H9 (cell line): ENCODE results near the gene GNAO1. TPM values are rescaled to one million over a fixed set of nuclear protein-coding genes. Genes with fewer than 3 reads are reported as not detected.

ENCODE experiments used
- DNase-seq: peaks from one replicate; pipeline ENCODE4 v3.0.0-alpha.2; 2017
- H2AFZ ChIP-seq: one replicate; pipeline ENCODE4 v1.6.1; 2013; ENCODE audit warnings: mild to moderate bottlenecking, low read length, control low read depth, moderate library complexity
- H2AK5ac ChIP-seq: 2 replicates; pipeline ENCODE4 v1.6.1; 2013; ENCODE audit warnings: low read length, control low read depth, mixed read lengths; ENCODE audit not compliant: insufficient read length
- H2BK120ac ChIP-seq: one replicate; pipeline ENCODE4 v1.6.1; 2013; ENCODE audit warnings: low read depth, mild to moderate bottlenecking, low read length, control low read depth, inconsistent platforms; ENCODE audit not compliant: poor library complexity, severe bottlenecking
- H2BK12ac ChIP-seq: 2 replicates; pipeline ENCODE4 v1.6.1; 2013; ENCODE audit warnings: low read length, control low read depth, mixed read lengths, low read depth; ENCODE audit not compliant: insufficient read length
- H2BK15ac ChIP-seq: 2 replicates; pipeline ENCODE4 v1.6.1; 2013; ENCODE audit warnings: low read depth, low read length, control low read depth
- H2BK20ac ChIP-seq: one replicate; pipeline ENCODE4 v1.6.1; 2013; ENCODE audit warnings: low read depth, mild to moderate bottlenecking, low read length, control low read depth, inconsistent platforms; ENCODE audit not compliant: poor library complexity, severe bottlenecking
- H2BK5ac ChIP-seq: 2 replicates; pipeline ENCODE4 v1.6.1; 2013; ENCODE audit warnings: low read length, control low read depth, mixed read lengths; ENCODE audit not compliant: insufficient read length
- H3K14ac ChIP-seq: 2 replicates; pipeline ENCODE4 v1.6.1; 2013; ENCODE audit warnings: low read length, control low read depth; ENCODE audit not compliant: insufficient read depth
- H3K18ac ChIP-seq: 2 replicates; pipeline ENCODE4 v1.6.1; 2013; ENCODE audit warnings: low read depth, mild to moderate bottlenecking, mixed read lengths, low read length, control low read depth; ENCODE audit not compliant: insufficient read length
- H3K23ac ChIP-seq: 2 replicates; pipeline ENCODE4 v1.6.1; 2013; ENCODE audit warnings: low read length, control low read depth, mixed read lengths, low read depth; ENCODE audit not compliant: insufficient read length
- H3K23me2 ChIP-seq: 2 replicates; pipeline ENCODE4 v1.6.1; 2013; ENCODE audit warnings: low read depth, mild to moderate bottlenecking, mixed read lengths, low read length, control low read depth; ENCODE audit not compliant: insufficient read length, poor library complexity, severe bottlenecking
- H3K27ac ChIP-seq: 2 replicates; pipeline ENCODE4 v1.5.1; 2013; ENCODE audit warnings: low read length, control low read depth, mixed read lengths, low read depth; ENCODE audit not compliant: insufficient read length
- H3K27me3 ChIP-seq: 2 replicates; pipeline ENCODE4 v1.6.1; 2013; ENCODE audit warnings: low read length, control low read depth, inconsistent platforms; ENCODE audit not compliant: insufficient read depth
- H3K4ac ChIP-seq: 2 replicates; pipeline ENCODE4 v1.6.1; 2013; ENCODE audit warnings: low read depth, mild to moderate bottlenecking, control low read depth, inconsistent platforms, low read length, moderate library complexity
- H3K4me1 ChIP-seq: 2 replicates; pipeline ENCODE4 v1.6.1; 2013; ENCODE audit warnings: low read length, control low read depth, inconsistent platforms; ENCODE audit not compliant: insufficient read depth
- H3K4me2 ChIP-seq: 2 replicates; pipeline ENCODE4 v1.6.1; 2013; ENCODE audit warnings: low read length, control low read depth, mixed read lengths; ENCODE audit not compliant: insufficient read length, insufficient read depth
- H3K56ac ChIP-seq: 2 replicates; pipeline ENCODE4 v1.6.1; 2013; ENCODE audit warnings: low read depth, mild to moderate bottlenecking, mixed read lengths, low read length, control low read depth; ENCODE audit not compliant: insufficient read length
- H3K79me1 ChIP-seq: 2 replicates; pipeline ENCODE4 v1.6.1; 2013; ENCODE audit warnings: low read depth, mild to moderate bottlenecking, moderate library complexity, low read length, control low read depth, inconsistent platforms; ENCODE audit not compliant: insufficient read depth, poor library complexity, severe bottlenecking
- H3K79me2 ChIP-seq: 2 replicates; pipeline ENCODE4 v1.6.1; 2013; ENCODE audit warnings: low read length, control low read depth, inconsistent platforms; ENCODE audit not compliant: insufficient read depth
- H3K9ac ChIP-seq: 2 replicates; pipeline ENCODE4 v1.6.1; 2013; ENCODE audit warnings: low read length, control low read depth, mixed read lengths; ENCODE audit not compliant: insufficient read length; ENCODE audit errors: extremely low read depth
- H3K9me3 ChIP-seq: one replicate; pipeline ENCODE4 v1.6.1; 2013; ENCODE audit warnings: low read depth, low read length, inconsistent platforms; ENCODE audit not compliant: control insufficient read depth
- H3T11ph ChIP-seq: one replicate; pipeline ENCODE4 v1.6.1; 2013; ENCODE audit warnings: mild to moderate bottlenecking, low read length, control low read depth, inconsistent platforms
- H4K20me1 ChIP-seq: one replicate; pipeline ENCODE4 v1.6.1; 2013; ENCODE audit not compliant: control insufficient read depth, insufficient read length, insufficient read depth
- H4K5ac ChIP-seq: 2 replicates; pipeline ENCODE4 v1.6.1; 2013; ENCODE audit warnings: low read depth, mild to moderate bottlenecking, mixed read lengths, low read length, control low read depth; ENCODE audit not compliant: insufficient read length
- H4K8ac ChIP-seq: replicated peaks from 2 replicates; pipeline ENCODE4 v1.6.1; 2013; ENCODE audit warnings: low read length, control low read depth, mixed read lengths, low read depth; ENCODE audit not compliant: insufficient read length
- H4K91ac ChIP-seq: 2 replicates; pipeline ENCODE4 v1.6.1; 2013; ENCODE audit warnings: low read depth, mild to moderate bottlenecking, moderate library complexity, mixed read lengths, low read length, control low read depth; ENCODE audit not compliant: insufficient read length
- H3K27ac Mint-ChIP-seq, 3 experiments: 2 replicates in 2 of 3; 3 replicates in 1 of 3; pipeline ENCODE4 v1.8.0; 2020 to 2021; ENCODE audit warnings: mixed read lengths in 3 of 3, mild to moderate bottlenecking in 1 of 3, moderate library complexity in 1 of 3
- H3K27me3 Mint-ChIP-seq: 2 replicates; pipeline ENCODE4 v1.8.0; 2021; ENCODE audit warnings: low read depth, mild to moderate bottlenecking, moderate library complexity, mixed read lengths
- H3K36me3 Mint-ChIP-seq, 3 experiments: 2 replicates in 2 of 3; 3 replicates in 1 of 3; pipeline ENCODE4 v1.8.0; 2020 to 2021; ENCODE audit warnings: low read depth in 3 of 3, mixed read lengths in 3 of 3; ENCODE audit not compliant: insufficient read depth in 1 of 3
- H3K4me1 Mint-ChIP-seq, 2 experiments: 2 replicates each; pipeline ENCODE4 v1.8.0; 2020; ENCODE audit warnings: mixed read lengths in 2 of 2
- H3K4me3 Mint-ChIP-seq, 2 experiments: 2 replicates in 1 of 2; 3 replicates in 1 of 2; pipeline ENCODE4 v1.8.0; 2020 to 2021; ENCODE audit warnings: mild to moderate bottlenecking in 2 of 2, mixed read lengths in 2 of 2, moderate library complexity in 1 of 2
- H3K9me3 Mint-ChIP-seq, 2 experiments: 2 replicates in 1 of 2; 3 replicates in 1 of 2; pipeline ENCODE4 v1.8.0; 2020; ENCODE audit warnings: mild to moderate bottlenecking in 2 of 2, mixed read lengths in 2 of 2, moderate library complexity in 1 of 2
- WGBS: extraction: QIAGEN DNeasy Blood & Tissue Kit; methylation state at CpG from one replicate; pipeline ENCODE4 v1.1.7; 2013; ENCODE audit warnings: missing lambda C conversion rate, low lambda C conversion rate, mixed read lengths; ENCODE audit not compliant: insufficient read length; ENCODE audit errors: extremely low coverage; 5-methylcytosine and 5-hydroxymethylcytosine counted together
- total RNA-seq: library from RNA; stranded (reverse); gene quantifications from 2 replicates; pipeline ENCODE4 v1.2.1, GENCODE V29; 2021
- TF ChIP-seq, protein P1 (sequence below): fragments of 200-600 bp; sonication (generic); conservative IDR thresholded peaks from 3 replicates; pipeline ENCODE4 v1.8.0; 2021; ENCODE audit warnings: antibody characterized with exemption, mild to moderate bottlenecking

The GNAO1 gene
- total RNA-seq, 1 experiment from 2014 or later: 16.9 TPM

GRCh38 chr16:56338566-56339318 is 147.5 kb downstream of the GNAO1 start:
- WGBS: no CpG with 5 or more reads among the region's 17 CpGs
- Histone ChIP-seq H4K20me1 (no peaks in the 10 kb centered on the region), H3K14ac (no peak overlapping the region; the same call in 1 of the 2 replicates), H3K79me2 (no peaks in the 10 kb centered on the region), H3T11ph (no peak overlapping the region), H3K4me1 (no peaks in the 10 kb centered on the region), H2BK15ac (no peak overlapping the region), H3K4ac (no peak overlapping the region), H3K27ac (no peak overlapping the region), H4K8ac (no peak overlapping the region), H2BK5ac (no peak overlapping the region), H4K5ac (no peak overlapping the region), H3K23me2 (no peaks in the 10 kb centered on the region), H2AK5ac (no peak overlapping the region), H3K18ac (no peak overlapping the region), H3K4me2 (no peak overlapping the region), H2BK120ac (no peak overlapping the region), H2AFZ (no peak overlapping the region), H3K56ac (no peak overlapping the region), H4K91ac (no peak overlapping the region), H2BK20ac (no peak overlapping the region), H3K9ac (no peak overlapping the region), H3K27me3 (no peaks in the 10 kb centered on the region), H2BK12ac (no peak overlapping the region), H3K79me1 (no peaks in the 10 kb centered on the region), H3K9me3 (no peaks in the 10 kb centered on the region), H3K23ac (no peak overlapping the region)
- H3K4me1 Mint-ChIP-seq: no peaks in the 10 kb centered on the region
- H3K4me3 Mint-ChIP-seq: no peak overlapping the region
- peaks cover 0 to 3% (median 0%) of the 10 kb centered on the region in 3 experiments; a peak in 4 of 7 replicates for H3K36me3 Mint-ChIP-seq
- TF ChIP-seq, protein P1, sequence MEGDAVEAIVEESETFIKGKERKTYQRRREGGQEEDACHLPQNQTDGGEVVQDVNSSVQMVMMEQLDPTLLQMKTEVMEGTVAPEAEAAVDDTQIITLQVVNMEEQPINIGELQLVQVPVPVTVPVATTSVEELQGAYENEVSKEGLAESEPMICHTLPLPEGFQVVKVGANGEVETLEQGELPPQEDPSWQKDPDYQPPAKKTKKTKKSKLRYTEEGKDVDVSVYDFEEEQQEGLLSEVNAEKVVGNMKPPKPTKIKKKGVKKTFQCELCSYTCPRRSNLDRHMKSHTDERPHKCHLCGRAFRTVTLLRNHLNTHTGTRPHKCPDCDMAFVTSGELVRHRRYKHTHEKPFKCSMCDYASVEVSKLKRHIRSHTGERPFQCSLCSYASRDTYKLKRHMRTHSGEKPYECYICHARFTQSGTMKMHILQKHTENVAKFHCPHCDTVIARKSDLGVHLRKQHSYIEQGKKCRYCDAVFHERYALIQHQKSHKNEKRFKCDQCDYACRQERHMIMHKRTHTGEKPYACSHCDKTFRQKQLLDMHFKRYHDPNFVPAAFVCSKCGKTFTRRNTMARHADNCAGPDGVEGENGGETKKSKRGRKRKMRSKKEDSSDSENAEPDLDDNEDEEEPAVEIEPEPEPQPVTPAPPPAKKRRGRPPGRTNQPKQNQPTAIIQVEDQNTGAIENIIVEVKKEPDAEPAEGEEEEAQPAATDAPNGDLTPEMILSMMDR: no peak
- no peak overlapping the region for H3K27ac Mint-ChIP-seq
- H3K9me3 Mint-ChIP-seq: no peaks in the 10 kb centered on the region
- DNase-seq: no peak
- no peaks in the 10 kb centered on the region for H3K27me3 Mint-ChIP-seq
